GM12878 (cell line): ENCODE data around the gene CALR. TPM values are rescaled to one million over a fixed set of nuclear protein-coding genes. Genes with fewer than 3 reads are reported as not detected.

ENCODE experiments used
- CBX5 ChIP-seq: sonication (generic); IDR thresholded peaks from 2 replicates; pipeline ENCODE4 v1.6.1; 2016; ENCODE audit warnings: low read depth, moderate library complexity, mild to moderate bottlenecking, inconsistent platforms
- E4F1 ChIP-seq: fragments of 450-650 bp; IDR thresholded peaks from 2 replicates; pipeline ENCODE4 v1.6.1; 2018; ENCODE audit warnings: borderline replicate concordance, mild to moderate bottlenecking; ENCODE audit not compliant: partially characterized antibody
- ELK1 ChIP-seq: IDR thresholded peaks from 2 replicates; pipeline ENCODE4 v1.6.1; 2012; ENCODE audit warnings: low read depth, low read length, improper control_type of control experiment
- NFXL1 ChIP-seq: fragments of 450-650 bp; IDR thresholded peaks from 2 replicates; pipeline ENCODE4 v1.6.1; 2017; ENCODE audit warnings: antibody characterized with exemption, mild to moderate bottlenecking, borderline replicate concordance
- NR2C2 ChIP-seq: IDR thresholded peaks from 2 replicates; pipeline ENCODE4 v1.6.1; 2011; ENCODE audit warnings: borderline replicate concordance, low read depth; ENCODE audit not compliant: control insufficient read depth, insufficient read length
- ZBTB11 ChIP-seq: fragments of 450-650 bp; formaldehyde crosslinking; IDR thresholded peaks from 2 replicates; pipeline ENCODE4 v1.5.0; 2022; ENCODE audit warnings: mild to moderate bottlenecking, missing genetic modification characterization
- ZBTB33 ChIP-seq: fragments of 450-650 bp; IDR thresholded peaks from 2 replicates; pipeline ENCODE4 v1.6.1; 2017; ENCODE audit warnings: mild to moderate bottlenecking
- ZBTB40 ChIP-seq: fragments of 450-650 bp; IDR thresholded peaks from 2 replicates; pipeline ENCODE4 v1.6.1; 2016; ENCODE audit warnings: mild to moderate bottlenecking, moderate library complexity, borderline replicate concordance
- ZNF217 ChIP-seq: fragments of 450-650 bp; IDR thresholded peaks from 2 replicates; pipeline ENCODE4 v1.6.1; 2017; ENCODE audit warnings: antibody characterized with exemption, mild to moderate bottlenecking
- ZSCAN29 ChIP-seq: fragments of 450-650 bp; IDR thresholded peaks from 2 replicates; pipeline ENCODE4 v1.6.1; 2017; ENCODE audit warnings: mild to moderate bottlenecking, moderate library complexity
- polyA plus RNA-seq, 11 experiments: library from polyadenylated mRNA; depleted of rRNA in 4 of 11; unstranded in 6 of 11; stranded (reverse) in 5 of 11; fragments of >200 nt; fragmentation: Nextera tagmentation in 4 of 11; fragmentation: Illumina TruSeq in 1 of 11; extraction: Ambion mirVana in 4 of 11; extraction: Trizol in 1 of 11; gene quantifications; 1 replicate in 1 of 11; 2 replicates in 10 of 11; pipeline versions ENCODE4 v1.2.1 to v1.2.3, GENCODE V29; 2011 to 2016; ENCODE audit warnings: inconsistent platforms in 2 of 11, missing spikeins in 2 of 11, low read depth in 1 of 11
- total RNA-seq, 4 experiments: library from RNA; depleted of rRNA in 3 of 4; stranded (reverse); fragments of >200 nt in 3 of 4; fragmentation: Illumina TruSeq in 1 of 4; extraction: Trizol in 1 of 4; gene quantifications; 2 replicates each; pipeline versions ENCODE4 v1.2.1 to v1.2.3, GENCODE V29; 2013 to 2021

Gene CALR
- total and polyA plus RNA-seq, 10 of the 15 experiments (the other 5 are each of a cell fraction or from before 2014, with no cell fraction given), result 202 to 1,451 (median 749) TPM

- no peak for TF ChIP-seq ELK1
- no peak for TF ChIP-seq ZSCAN29
- no peak for TF ChIP-seq CBX5
- TF ChIP-seq ZBTB11 (CRISPR knock-in tag), result no peak
- TF ChIP-seq ZBTB40, result peak; percentile 75; the same call in 1 of the 2 replicates
- peak; percentile 95 for TF ChIP-seq E4F1
- no peak for TF ChIP-seq NFXL1
- no peak for TF ChIP-seq ZNF217
- TF ChIP-seq ZBTB33, result no peak
- no peak for TF ChIP-seq NR2C2
Observed at GRCh38 chr19:12890787-12891552, 47.4 kb upstream of the CALR start, which contains the start of gene GCDH (continued).
